ENCODE measurements around the gene COL18A1. TPM values are rescaled to one million over a fixed set of nuclear protein-coding genes. Genes with fewer than 3 reads are reported as not detected.
A peak's percentile ranks its signal among the peaks of the same experiment; 100 is the strongest.

The COL18A1 gene
- total and polyA plus RNA-seq, 2 of the 8 experiments (the other 6 are each of a cell fraction or from before 2014, with no cell fraction given): 145 to 201 TPM

GRCh38 chr21:45562402-45562801 is 157.4 kb downstream of the COL18A1 start:
- Histone ChIP-seq H3K79me2 (ENCODE audit: control insufficient read depth in 1 of 2, insufficient read depth in 2 of 2, low read length in 2 of 2) (no peaks in the 10 kb centered on the region), H3K23me2 (ENCODE audit: low read depth, low read length) (no peaks in the 10 kb centered on the region), H3K27me3 (replicated peaks in 1 of 4; ENCODE audit: control insufficient read depth in 3 of 4, extremely low read depth in 1 of 4, insufficient read depth in 3 of 4, low read length in 3 of 4) (no peaks in the 10 kb centered on the region), H4K8ac (ENCODE audit: extremely low read depth, insufficient read depth, low read length) (no peak overlapping the region), H4K91ac (replicated peaks; ENCODE audit: insufficient read length, low read length) (no peak overlapping the region), H3K4ac (replicated peaks; ENCODE audit: insufficient read length, low read depth, low read length) (no peak overlapping the region), H2AK5ac (ENCODE audit: low read depth, low read length) (no peak overlapping the region), H3K56ac (replicated peaks; ENCODE audit: insufficient read length, low read depth, low read length) (no peak overlapping the region), H2BK120ac (replicated peaks; ENCODE audit: low read depth, low read length) (no peak overlapping the region), H3K9me3 (ENCODE audit: insufficient read depth in 2 of 2, low read depth in 1 of 2, low read length in 1 of 2) (no peaks in the 10 kb centered on the region), H2AFZ (ENCODE audit: low read length) (no peak overlapping the region), H3K23ac (ENCODE audit: insufficient read length) (no peak overlapping the region), H3K18ac (ENCODE audit: extremely low read depth, low read length) (no peak overlapping the region), H3K9ac (replicated peaks in 1 of 4; ENCODE audit: extremely low read depth in 1 of 4, low read depth in 3 of 4, low read length in 3 of 4) (no peak overlapping the region), H3K36me3 (ENCODE audit: control insufficient read depth in 2 of 4, insufficient read depth in 4 of 4, low read length in 3 of 4) (no peaks in the 10 kb centered on the region), H2BK15ac (ENCODE audit: low read length) (no peak overlapping the region; the same call in 1 of the 2 replicates), H2BK20ac (ENCODE audit: low read length) (no peak overlapping the region), H3K4me3 (ENCODE audit: extremely low read depth in 1 of 4, insufficient read depth in 2 of 4, low read depth in 3 of 4, low read length in 4 of 4) (no peak overlapping the region), H2BK12ac (ENCODE audit: low read depth, low read length) (no peak overlapping the region), H3K27ac (ENCODE audit: low read depth, low read length) (no peak overlapping the region), H3K4me1 (replicated peaks in 1 of 4; ENCODE audit: control insufficient read depth in 3 of 4, insufficient read depth in 4 of 4, low read length in 3 of 4) (peaks cover 0 to 6% (median 2%) of the 10 kb centered on the region in 4 experiments; a peak in 5 of 7 replicates), H4K20me1 (replicated peaks in 1 of 2; ENCODE audit: control insufficient read depth in 1 of 2, insufficient read depth in 2 of 2, low read length in 2 of 2) (peaks cover 0 to 2% of the 10 kb centered on the region in 2 experiments), H3K4me2 (ENCODE audit: insufficient read depth in 1 of 2, low read depth in 2 of 2, low read length in 2 of 2) (no peak overlapping the region), H2BK5ac (ENCODE audit: low read depth, low read length) (0 out of 2 replicates have a peak overlapping the region, but pooled peaks have one; percentile 41), H3K79me1 (ENCODE audit: low read depth, low read length) (no peaks in the 10 kb centered on the region), H4K5ac (ENCODE audit: insufficient read length, low read depth, low read length) (no peak overlapping the region), H3K14ac (ENCODE audit: insufficient read length) (no peak overlapping the region)
- FAIRE-seq (no peak), DNase-seq (ENCODE audit: low read depth in 1 of 2, low spot score in 2 of 2) (peak in 1 of 2 experiments; percentile 22)
- 85% methylated on average over 10 of the region's 10 CpGs; no CpG with 5 or more reads in 1 of the 2 experiments for WGBS, 2 experiments (ENCODE audit: extremely low coverage in 1 of 2, insufficient coverage in 1 of 2, insufficient read length in 1 of 2, insufficient replicate concordance in 2 of 2, low coverage in 1 of 2, low lambda C conversion rate in 2 of 2, missing lambda C conversion rate in 1 of 2)
- ChIA-PET CTCF (ENCODE audit: partially characterized antibody) (interaction anchor here (0.6 to 5.2 kb wide), 7 partner anchors 10 to 331 kb away, joined by 3 to 32 read pairs (median 3); no protein-coding TSS in a partner anchor), POLR2A (ENCODE audit: partially characterized antibody) (no interaction called here)
- TF ChIP-seq BACH1 (IDR thresholded peaks at IDR 0.05; ENCODE audit: low read length) (no peak), JUND (IDR thresholded peaks at IDR 0.05; ENCODE audit: low read length) (no peak), KDM4A (IDR thresholded peaks at IDR 0.05; ENCODE audit: low read depth, low read length, severe bottlenecking) (no peak), YY1 (IDR thresholded peaks at IDR 0.05; ENCODE audit: low read depth, low read length) (no peak), KDM1A (IDR thresholded peaks at IDR 0.05; ENCODE audit: borderline replicate concordance, low read length) (no peak), GTF2F1 (IDR thresholded peaks at IDR 0.05; ENCODE audit: borderline replicate concordance, low read depth, low read length) (no peak), GABPA (IDR thresholded peaks at IDR 0.05; ENCODE audit: borderline replicate concordance, insufficient read depth, low read length) (no peak), BRCA1 (IDR thresholded peaks at IDR 0.05; ENCODE audit: low read depth, low read length) (no peak), SIRT6 (IDR thresholded peaks at IDR 0.05; ENCODE audit: low read length) (no peak)
- TF ChIP-seq, protein P1, sequence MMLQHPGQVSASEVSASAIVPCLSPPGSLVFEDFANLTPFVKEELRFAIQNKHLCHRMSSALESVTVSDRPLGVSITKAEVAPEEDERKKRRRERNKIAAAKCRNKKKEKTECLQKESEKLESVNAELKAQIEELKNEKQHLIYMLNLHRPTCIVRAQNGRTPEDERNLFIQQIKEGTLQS (IDR thresholded peaks at IDR 0.05; ENCODE audit: insufficient read depth, low read depth, low read length): no peak
- TF ChIP-seq, protein P2, sequence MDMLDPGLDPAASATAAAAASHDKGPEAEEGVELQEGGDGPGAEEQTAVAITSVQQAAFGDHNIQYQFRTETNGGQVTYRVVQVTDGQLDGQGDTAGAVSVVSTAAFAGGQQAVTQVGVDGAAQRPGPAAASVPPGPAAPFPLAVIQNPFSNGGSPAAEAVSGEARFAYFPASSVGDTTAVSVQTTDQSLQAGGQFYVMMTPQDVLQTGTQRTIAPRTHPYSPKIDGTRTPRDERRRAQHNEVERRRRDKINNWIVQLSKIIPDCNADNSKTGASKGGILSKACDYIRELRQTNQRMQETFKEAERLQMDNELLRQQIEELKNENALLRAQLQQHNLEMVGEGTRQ (IDR thresholded peaks at IDR 0.05; ENCODE audit: low read length): no peak

All from H1 (cell line).